ENCODE measurements around the gene APEH.

- no peak for TF ChIP-seq POLR2AphosphoS5 (IDR thresholded peaks at IDR 0.05; ENCODE audit: low read depth, low read length)
- no peak for TF ChIP-seq CTCF (IDR thresholded peaks at IDR 0.05 in 2 of 3, conservative IDR thresholded peaks at IDR 0.05 in 1 of 3; ENCODE audit: borderline replicate concordance in 1 of 3, insufficient read depth in 1 of 3, low read depth in 2 of 3, low read length in 2 of 3)
- TF ChIP-seq MAX (IDR thresholded peaks at IDR 0.05), result no peak
- no peak for TF ChIP-seq ZFX (IDR thresholded peaks at IDR 0.05)
- TF ChIP-seq SP1 (IDR thresholded peaks at IDR 0.05; ENCODE audit: low read depth), result no peak
- TF ChIP-seq, protein P1, sequence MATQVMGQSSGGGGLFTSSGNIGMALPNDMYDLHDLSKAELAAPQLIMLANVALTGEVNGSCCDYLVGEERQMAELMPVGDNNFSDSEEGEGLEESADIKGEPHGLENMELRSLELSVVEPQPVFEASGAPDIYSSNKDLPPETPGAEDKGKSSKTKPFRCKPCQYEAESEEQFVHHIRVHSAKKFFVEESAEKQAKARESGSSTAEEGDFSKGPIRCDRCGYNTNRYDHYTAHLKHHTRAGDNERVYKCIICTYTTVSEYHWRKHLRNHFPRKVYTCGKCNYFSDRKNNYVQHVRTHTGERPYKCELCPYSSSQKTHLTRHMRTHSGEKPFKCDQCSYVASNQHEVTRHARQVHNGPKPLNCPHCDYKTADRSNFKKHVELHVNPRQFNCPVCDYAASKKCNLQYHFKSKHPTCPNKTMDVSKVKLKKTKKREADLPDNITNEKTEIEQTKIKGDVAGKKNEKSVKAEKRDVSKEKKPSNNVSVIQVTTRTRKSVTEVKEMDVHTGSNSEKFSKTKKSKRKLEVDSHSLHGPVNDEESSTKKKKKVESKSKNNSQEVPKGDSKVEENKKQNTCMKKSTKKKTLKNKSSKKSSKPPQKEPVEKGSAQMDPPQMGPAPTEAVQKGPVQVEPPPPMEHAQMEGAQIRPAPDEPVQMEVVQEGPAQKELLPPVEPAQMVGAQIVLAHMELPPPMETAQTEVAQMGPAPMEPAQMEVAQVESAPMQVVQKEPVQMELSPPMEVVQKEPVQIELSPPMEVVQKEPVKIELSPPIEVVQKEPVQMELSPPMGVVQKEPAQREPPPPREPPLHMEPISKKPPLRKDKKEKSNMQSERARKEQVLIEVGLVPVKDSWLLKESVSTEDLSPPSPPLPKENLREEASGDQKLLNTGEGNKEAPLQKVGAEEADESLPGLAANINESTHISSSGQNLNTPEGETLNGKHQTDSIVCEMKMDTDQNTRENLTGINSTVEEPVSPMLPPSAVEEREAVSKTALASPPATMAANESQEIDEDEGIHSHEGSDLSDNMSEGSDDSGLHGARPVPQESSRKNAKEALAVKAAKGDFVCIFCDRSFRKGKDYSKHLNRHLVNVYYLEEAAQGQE (IDR thresholded peaks at IDR 0.05; ENCODE audit: low read depth), result no peak
- TF ChIP-seq EZH2phosphoT487 (IDR thresholded peaks at IDR 0.05; ENCODE audit: borderline replicate concordance), result no peak
Observed at GRCh38 chr3:49657208-49657915, 16.8 kb upstream of the APEH start.

Measured in HCT116 (cell line).